ENCODE measurements around the gene ADCYAP1R1.

GRCh38 chr7:31051598-31052486, at the start of gene ADCYAP1R1:
- TF ChIP-seq CTCF (conservative IDR thresholded peaks at IDR 0.05; ENCODE audit: low read length) (no peak), EZH2phosphoT487 (IDR thresholded peaks at IDR 0.05; ENCODE audit: borderline replicate concordance) (no peak)
